Adrenal gland (tissue), 12 donors: ENCODE measurements around the gene CCL4. TPM values are rescaled to one million over a fixed set of nuclear protein-coding genes. Genes with fewer than 3 reads are reported as not detected.
"Not testable (repeated sequence)": the region's sequence is repeated elsewhere in the genome, so short reads cannot be mapped to it uniquely, and the experiment has no call there.

Source experiments
- DNase-seq, 7 donors: peaks; one replicate each; pipeline ENCODE4 v3.0.0-alpha.2; 2019 to 2020
- H3K27ac ChIP-seq, 5 donors: fragments of 200-600 bp; sonication (generic) in 4 of 5; 1 replicate in 3 of 5; 2 replicates in 2 of 5; pipeline versions ENCODE4 v1.5.1 to v1.8.0; 2016 to 2020; ENCODE audit warnings: mild to moderate bottlenecking in 1 of 5
- H3K27me3 ChIP-seq: fragments of 200-600 bp; 2 replicates; pipeline ENCODE4 v1.8.0; 2021
- H3K36me3 ChIP-seq, 2 donors: fragments of 200-600 bp; replicated peaks in 1 of 2; 1 replicate in 1 of 2; 2 replicates in 1 of 2; pipeline versions ENCODE4 v1.5.1 to v1.8.0; 2018 to 2022
- H3K4me1 ChIP-seq, 2 donors: fragments of 200-600 bp; replicated peaks in 1 of 2; 1 replicate in 1 of 2; 2 replicates in 1 of 2; pipeline versions ENCODE4 v1.5.1 to v1.8.0; 2018 to 2021
- H3K4me3 ChIP-seq, 4 donors: fragments of 200-600 bp; sonication (generic) in 3 of 4; one replicate each; pipeline ENCODE4 v1.5.1; 2016 to 2018
- H3K9me3 ChIP-seq, 3 donors: fragments of 200-600 bp; sonication (generic) in 1 of 3; replicated peaks in 1 of 3; 1 replicate in 2 of 3; 2 replicates in 1 of 3; pipeline versions ENCODE4 v1.5.1 to v1.8.0; 2016 to 2021
- POLR2A ChIP-seq, 2 donors: fragments of 450-650 bp; IDR thresholded peaks; one replicate each; pipeline ENCODE4 v1.6.1; 2017; ENCODE audit warnings: antibody characterized with exemption in 2 of 2, mild to moderate bottlenecking in 2 of 2, moderate library complexity in 1 of 2
- WGBS, 4 donors: extraction: QIAGEN DNeasy Blood & Tissue Kit in 2 of 4; methylation state at CpG; one replicate each; pipeline versions ENCODE4 v1.1.5 to v1.1.7; 2013 to 2017; 5-methylcytosine and 5-hydroxymethylcytosine counted together
- intact Hi-C, 2 donors: fragments of 100-400 bp; cut with DNase I; formaldehyde crosslinking; loops; one replicate each; pipeline versions ENCODE4 v1.14.1 to v1.15.0; 2022 to 2023
- polyA plus RNA-seq, 3 donors: library from polyadenylated mRNA; stranded (reverse); fragments of 200-250 nt in 2 of 3; fragments of 350-450 nt in 1 of 3; fragmentation: Illumina TruSeq in 1 of 3; extraction: RNeasy Lipid Tissue Mini Kit (QIAGEN cat#74804) in 1 of 3; gene quantifications; one replicate each; pipeline ENCODE4 v1.2.3, GENCODE V29; 2013 to 2014
- total RNA-seq, 9 donors: library from RNA; depleted of rRNA in 4 of 9; stranded (reverse); fragments of >200 nt in 4 of 9; fragments of 120-200 nt in 1 of 9; fragmentation: NEBNext Ultra II Directional in 1 of 9; extraction: Animal tissue kit (Norgen Biotek cat#: 25700) in 1 of 9; gene quantifications; one replicate each; pipeline versions ENCODE4 v1.1.0 to v1.2.4, GENCODE V29; 2013 to 2023
- TF ChIP-seq, protein P1 (sequence below), 6 experiments: fragments of 450-650 bp in 4 of 6; fragments of 200-600 bp in 2 of 6; sonication (generic) in 1 of 6; IDR thresholded peaks; 1 replicate in 5 of 6; 2 replicates in 1 of 6; pipeline versions ENCODE4 v1.5.1 to v1.8.0; 2016 to 2021; ENCODE audit warnings: antibody characterized with exemption in 6 of 6, mild to moderate bottlenecking in 2 of 6, moderate library complexity in 1 of 6
- donor health status: healthy with polysubstance abuse.
- donor health status: Bipolar disorder and iron deficiency.
- donor health status: DM: yes; HTN: yes; CAD: no.
- donor health status: DM: no; HTN: no; CAD: no.
- donor health status: DM: no; HTN: no; CAD: no.
- donor health status: DM: yes; HTN: yes; CAD: no.

The CCL4 gene
- total and polyA plus RNA-seq, 12 donors, result 0.72 to 17.5 (median 5.4) TPM

- Histone ChIP-seq H3K9me3 (no peaks in the 10 kb centered on the region), H3K27ac (no peak overlapping the region), H3K4me3 (no peak overlapping the region), H3K27me3 (no peaks in the 10 kb centered on the region), H3K36me3 (no peaks in the 10 kb centered on the region), H3K4me1 (no peaks in the 10 kb centered on the region)
- no peak for DNase-seq
- WGBS, 4 donors, result 34 to 54% (median 41%) methylated on average over 3 to 5 of the region's 5 CpGs
- intact Hi-C loops, result loop anchor here in 1 of 2 donors (10.0 kb wide), 1 partner anchor 67 kb away; no protein-coding TSS in a partner anchor
- TF ChIP-seq, protein P1, sequence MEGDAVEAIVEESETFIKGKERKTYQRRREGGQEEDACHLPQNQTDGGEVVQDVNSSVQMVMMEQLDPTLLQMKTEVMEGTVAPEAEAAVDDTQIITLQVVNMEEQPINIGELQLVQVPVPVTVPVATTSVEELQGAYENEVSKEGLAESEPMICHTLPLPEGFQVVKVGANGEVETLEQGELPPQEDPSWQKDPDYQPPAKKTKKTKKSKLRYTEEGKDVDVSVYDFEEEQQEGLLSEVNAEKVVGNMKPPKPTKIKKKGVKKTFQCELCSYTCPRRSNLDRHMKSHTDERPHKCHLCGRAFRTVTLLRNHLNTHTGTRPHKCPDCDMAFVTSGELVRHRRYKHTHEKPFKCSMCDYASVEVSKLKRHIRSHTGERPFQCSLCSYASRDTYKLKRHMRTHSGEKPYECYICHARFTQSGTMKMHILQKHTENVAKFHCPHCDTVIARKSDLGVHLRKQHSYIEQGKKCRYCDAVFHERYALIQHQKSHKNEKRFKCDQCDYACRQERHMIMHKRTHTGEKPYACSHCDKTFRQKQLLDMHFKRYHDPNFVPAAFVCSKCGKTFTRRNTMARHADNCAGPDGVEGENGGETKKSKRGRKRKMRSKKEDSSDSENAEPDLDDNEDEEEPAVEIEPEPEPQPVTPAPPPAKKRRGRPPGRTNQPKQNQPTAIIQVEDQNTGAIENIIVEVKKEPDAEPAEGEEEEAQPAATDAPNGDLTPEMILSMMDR (IDR thresholded peaks at IDR 0.05), result no peak
- no peak for TF ChIP-seq POLR2A (IDR thresholded peaks at IDR 0.05)
Observed at GRCh38 chr17:36117505-36118382, 14.1 kb downstream of the CCL4 start.

- Histone ChIP-seq H3K27me3 (no peaks in the 10 kb centered on the region), H3K36me3 (no peaks in the 10 kb centered on the region), H3K4me1 (no peaks in the 10 kb centered on the region), H3K4me3 (no peak overlapping the region), H3K9me3 (no peaks in the 10 kb centered on the region), H3K27ac (no peak overlapping the region)
- 81 to 89% (median 86%) methylated on average over 12 of the region's 12 CpGs for WGBS, 4 donors
- DNase-seq, result no peak
- TF ChIP-seq, protein P1 (IDR thresholded peaks at IDR 0.05), result no peak
- no peak for TF ChIP-seq POLR2A (IDR thresholded peaks at IDR 0.05)
- intact Hi-C loops, result loop anchor here in 1 of 2 donors (10.0 kb wide), 1 partner anchor 66 kb away; no protein-coding TSS in a partner anchor
Observed at GRCh38 chr17:36118477-36119353, 15.1 kb downstream of the CCL4 start.

- Histone ChIP-seq H3K27ac (no peak overlapping the region), H3K36me3 (no peaks in the 10 kb centered on the region), H3K4me1 (no peaks in the 10 kb centered on the region), H3K4me3 (no peak overlapping the region), H3K27me3 (no peaks in the 10 kb centered on the region), H3K9me3 (peaks cover 0 to 4% (median 0%) of the 10 kb centered on the region in 3 donors)
- no peak for DNase-seq
- TF ChIP-seq POLR2A (IDR thresholded peaks at IDR 0.05), result no peak
- TF ChIP-seq, protein P1 (IDR thresholded peaks at IDR 0.05), result no peak
- WGBS, 4 donors, result 55 to 73% (median 68%) methylated on average over 3 of the region's 3 CpGs
- intact Hi-C loops, result loop anchor here in 1 of 2 donors (10.0 kb wide), 1 partner anchor 45 kb away; no protein-coding TSS in a partner anchor
Observed at GRCh38 chr17:36120221-36120620, 16.6 kb downstream of the CCL4 start.

GRCh38 chr17:36121099-36121498 is 17.5 kb downstream of the CCL4 start:
- not testable (repeated sequence) for H3K4me3 ChIP-seq, H3K36me3 ChIP-seq, H3K4me1 ChIP-seq, H3K27ac ChIP-seq, H3K27me3 ChIP-seq, DNase-seq
- peaks cover 0 to 11% (median 0%) of the 10 kb centered on the region in 3 donors for H3K9me3 ChIP-seq
- intact Hi-C loops, result loop anchor here in 1 of 2 donors (10.0 kb wide), 1 partner anchor 46 kb away; no protein-coding TSS in a partner anchor
- WGBS, 4 donors, result 47 to 64% (median 57%) methylated on average over 6 of the region's 6 CpGs
